Effector memory CD8-positive, alpha-beta T cell (primary cell): ENCODE measurements around the gene GRIK1.

Experiments used
- ATAC-seq: fragments of 150-1000 bp; cut with Tn5 transposase; replicated peaks from 2 replicates; pipeline ENCODE4 v1.10.0; 2021; ENCODE audit warnings: mild to moderate bottlenecking, moderate library complexity
- DNase-seq, 3 experiments: peaks; one replicate each; pipeline ENCODE4 v3.0.0; 2021
- H3K27ac Mint-ChIP-seq, 2 donors: one replicate each; pipeline ENCODE4 v1.8.0; 2022; ENCODE audit warnings: mild to moderate bottlenecking in 2 of 2, mixed read lengths in 2 of 2, moderate library complexity in 2 of 2
- H3K27me3 Mint-ChIP-seq, 2 donors: one replicate each; pipeline ENCODE4 v1.8.0; 2022; ENCODE audit warnings: mixed read lengths in 2 of 2
- H3K36me3 Mint-ChIP-seq: one replicate; pipeline ENCODE4 v1.8.0; 2022; ENCODE audit warnings: mild to moderate bottlenecking, moderate library complexity, mixed read lengths; ENCODE audit not compliant: insufficient read depth
- H3K4me1 Mint-ChIP-seq, 2 donors: one replicate each; pipeline ENCODE4 v1.8.0; 2022; ENCODE audit warnings: low read depth in 2 of 2, mixed read lengths in 2 of 2
- H3K4me3 Mint-ChIP-seq, 2 donors: one replicate each; pipeline ENCODE4 v1.8.0; 2022; ENCODE audit warnings: mild to moderate bottlenecking in 2 of 2, mixed read lengths in 2 of 2, moderate library complexity in 2 of 2
- H3K9me3 Mint-ChIP-seq, 2 donors: one replicate each; pipeline ENCODE4 v1.8.0; 2022; ENCODE audit warnings: mixed read lengths in 2 of 2

The GRIK1 gene

DNA sequence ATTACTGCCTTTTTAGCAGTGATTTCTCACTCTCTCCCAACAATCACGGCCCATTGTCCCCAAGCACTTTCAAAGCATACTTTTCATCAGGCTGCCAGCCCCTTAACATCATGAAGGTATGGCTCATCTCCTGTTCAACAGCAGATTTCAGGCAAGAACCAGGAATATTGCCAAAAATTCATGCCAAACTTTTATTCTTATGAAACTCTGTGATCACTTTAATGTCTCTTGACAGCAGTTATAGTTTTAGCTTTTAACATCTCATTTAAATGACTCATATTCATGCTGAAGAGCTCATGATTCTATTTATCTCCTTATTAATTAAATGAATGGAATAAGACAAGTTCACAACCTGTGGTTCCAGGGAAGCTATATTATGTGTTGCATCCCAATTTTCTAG lies 235.1 kb downstream of the GRIK1 start:
- no peaks in the 10 kb centered on the region for H3K36me3 Mint-ChIP-seq
- H3K27me3 Mint-ChIP-seq, result no peaks in the 10 kb centered on the region
- no peaks in the 10 kb centered on the region for H3K4me1 Mint-ChIP-seq
- DNase-seq (no peak), ATAC-seq (no peak)
- H3K9me3 Mint-ChIP-seq, result peaks cover 7 to 11% of the 10 kb centered on the region in 2 donors
- no peak overlapping the region for H3K4me3 Mint-ChIP-seq
- no peak overlapping the region for H3K27ac Mint-ChIP-seq

DNA sequence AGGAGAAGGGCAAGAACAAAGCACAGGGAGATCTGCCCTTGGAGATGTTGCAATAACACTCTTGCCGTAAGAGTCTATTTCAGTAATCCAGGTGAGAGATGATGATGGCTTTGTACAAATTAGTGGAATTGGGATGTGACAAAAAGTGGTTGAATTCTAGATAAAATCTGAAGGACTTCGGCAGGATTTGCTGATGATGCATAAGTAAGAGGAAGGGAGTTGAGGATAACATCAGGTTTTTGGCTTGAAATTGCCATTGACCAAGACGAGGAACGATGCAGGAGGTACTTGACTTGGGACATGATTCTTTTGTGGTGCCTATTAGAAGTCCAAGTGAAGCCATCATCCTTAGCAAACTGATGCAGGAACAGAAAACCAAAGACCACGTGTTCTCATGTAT lies 238.1 kb downstream of the GRIK1 start:
- Mint-ChIP-seq H3K4me3 (no peak overlapping the region), H3K36me3 (no peaks in the 10 kb centered on the region), H3K4me1 (no peaks in the 10 kb centered on the region), H3K27me3 (no peaks in the 10 kb centered on the region), H3K27ac (no peak overlapping the region), H3K9me3 (peaks cover 7 to 11% of the 10 kb centered on the region in 2 donors)
- DNase-seq, result no peak
- ATAC-seq, result no peak

DNA sequence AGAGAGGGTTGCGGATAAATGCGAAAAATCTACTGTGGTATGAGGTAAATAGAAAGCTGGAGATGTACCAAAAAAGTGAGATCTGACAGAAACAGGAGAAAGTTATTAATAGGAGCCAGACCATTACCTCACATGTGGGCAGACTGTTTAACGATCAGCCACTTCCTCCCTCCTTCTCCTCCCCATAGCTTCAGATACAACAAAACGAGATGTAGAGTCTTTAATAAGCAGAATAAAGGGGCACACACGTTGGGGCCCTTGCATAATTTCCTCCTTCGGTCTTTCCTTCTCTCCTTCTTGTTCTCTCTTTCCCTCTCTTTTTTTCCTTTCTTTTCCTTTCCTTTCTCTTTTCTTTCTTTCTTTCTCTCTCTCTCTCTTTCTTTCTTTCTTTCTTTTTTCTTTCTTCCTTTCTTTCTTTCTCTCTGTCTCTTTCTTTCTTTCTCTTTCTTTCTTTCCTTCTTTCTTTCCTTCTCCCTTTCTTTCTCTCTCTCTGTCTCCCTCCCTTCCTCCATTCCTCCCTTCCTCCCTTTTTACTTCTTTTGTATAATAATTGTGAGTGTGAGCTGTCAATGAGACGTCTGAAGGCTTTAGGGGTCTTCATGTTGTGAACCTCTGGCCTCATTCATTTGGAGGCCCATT lies 242.1 kb downstream of the GRIK1 start:
- Mint-ChIP-seq H3K27ac (no peak overlapping the region), H3K9me3 (peaks cover 7 to 11% of the 10 kb centered on the region in 2 donors), H3K27me3 (no peaks in the 10 kb centered on the region), H3K36me3 (no peaks in the 10 kb centered on the region), H3K4me3 (no peak overlapping the region), H3K4me1 (no peaks in the 10 kb centered on the region)
- DNase-seq (no peak), ATAC-seq (no peak)

DNA sequence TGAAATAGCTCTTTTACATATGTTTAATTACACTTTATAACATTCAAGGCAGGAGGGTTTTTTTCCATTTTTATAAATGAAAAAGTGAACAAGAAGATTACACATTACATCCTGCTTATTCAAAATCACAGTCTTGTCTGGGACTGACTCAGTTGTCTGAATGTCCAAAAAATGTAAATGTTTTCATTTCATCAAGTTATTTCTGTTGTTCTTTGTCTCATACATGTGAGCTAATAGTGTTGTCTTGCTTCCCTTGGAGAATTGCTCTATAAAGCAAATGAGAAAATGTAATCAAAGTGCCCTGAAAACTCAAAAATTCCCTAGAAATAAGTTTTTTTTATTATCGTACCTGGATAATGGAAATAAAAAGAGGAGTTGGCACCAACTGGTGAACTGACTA lies 242.9 kb downstream of the GRIK1 start:
- Mint-ChIP-seq H3K9me3 (peaks cover 7 to 11% of the 10 kb centered on the region in 2 donors), H3K4me1 (no peaks in the 10 kb centered on the region), H3K36me3 (no peaks in the 10 kb centered on the region), H3K27me3 (no peaks in the 10 kb centered on the region), H3K4me3 (no peak overlapping the region), H3K27ac (no peak overlapping the region)
- DNase-seq (no peak), ATAC-seq (no peak)

DNA sequence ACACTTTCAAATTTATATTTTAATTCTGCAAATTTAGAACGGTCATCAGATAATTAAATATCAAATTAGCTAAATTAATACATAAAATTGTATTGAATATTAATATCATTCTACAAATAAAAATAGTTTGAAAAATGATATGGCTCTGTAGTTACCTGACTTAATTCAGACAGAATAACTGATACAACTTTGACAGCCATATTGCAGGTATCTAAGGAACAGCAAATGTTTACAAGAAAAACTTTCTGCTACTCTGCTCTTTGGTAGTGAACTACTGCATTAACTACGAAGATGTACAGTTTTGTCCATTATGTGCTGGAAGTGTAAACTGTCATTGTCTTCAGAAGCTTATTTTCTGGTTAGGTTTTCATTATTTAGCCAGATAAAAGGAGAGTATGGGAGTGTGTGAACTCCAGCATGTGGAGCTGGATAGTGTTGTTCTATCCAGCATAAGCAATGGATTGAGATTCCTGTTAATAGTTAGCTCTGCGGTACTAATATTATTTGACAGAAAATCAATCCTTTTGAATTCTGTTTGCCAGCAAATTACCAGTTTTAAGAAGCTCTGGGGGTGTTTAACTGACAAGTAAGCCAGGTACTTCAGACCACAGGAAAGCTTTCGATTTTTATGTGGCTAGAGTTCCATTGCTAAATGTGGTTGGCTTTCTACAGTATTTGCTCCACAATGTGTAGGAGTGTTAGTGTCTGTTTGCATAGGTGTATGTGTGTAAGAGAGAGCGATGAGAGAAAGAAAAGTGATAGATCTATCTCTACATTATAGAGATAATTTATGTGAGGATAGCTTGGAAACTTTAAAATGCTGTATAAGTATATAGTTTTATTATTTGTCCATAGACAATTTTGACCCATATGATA lies 247.9 kb downstream of the GRIK1 start:
- no peak overlapping the region for H3K27ac Mint-ChIP-seq
- H3K27me3 Mint-ChIP-seq, result no peaks in the 10 kb centered on the region
- no peak overlapping the region for H3K4me3 Mint-ChIP-seq
- no peaks in the 10 kb centered on the region for H3K36me3 Mint-ChIP-seq
- no peaks in the 10 kb centered on the region for H3K9me3 Mint-ChIP-seq
- ATAC-seq (no peak), DNase-seq (no peak)
- H3K4me1 Mint-ChIP-seq, result no peaks in the 10 kb centered on the region

DNA sequence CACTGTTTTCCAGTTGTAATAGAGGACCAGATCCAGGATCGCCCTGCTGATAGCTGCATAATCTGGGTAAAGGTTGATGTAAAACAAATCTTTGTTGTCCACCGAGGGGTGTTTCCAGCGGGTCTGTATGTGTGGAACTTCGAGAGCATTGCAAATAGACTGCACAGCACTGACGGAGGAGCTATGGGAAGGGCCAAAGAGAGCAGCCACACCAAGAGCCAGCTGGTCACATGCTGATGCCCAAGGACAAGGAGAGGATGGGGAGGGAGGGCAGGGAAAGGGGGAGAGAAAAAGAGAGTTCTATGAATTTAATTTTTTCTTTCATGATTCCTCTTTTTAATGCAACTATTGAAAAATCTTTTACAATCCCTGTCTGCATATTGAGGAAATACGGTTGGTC lies 250.0 kb downstream of the GRIK1 start:
- ATAC-seq, result no peak
- no peaks in the 10 kb centered on the region for H3K4me1 Mint-ChIP-seq

DNA sequence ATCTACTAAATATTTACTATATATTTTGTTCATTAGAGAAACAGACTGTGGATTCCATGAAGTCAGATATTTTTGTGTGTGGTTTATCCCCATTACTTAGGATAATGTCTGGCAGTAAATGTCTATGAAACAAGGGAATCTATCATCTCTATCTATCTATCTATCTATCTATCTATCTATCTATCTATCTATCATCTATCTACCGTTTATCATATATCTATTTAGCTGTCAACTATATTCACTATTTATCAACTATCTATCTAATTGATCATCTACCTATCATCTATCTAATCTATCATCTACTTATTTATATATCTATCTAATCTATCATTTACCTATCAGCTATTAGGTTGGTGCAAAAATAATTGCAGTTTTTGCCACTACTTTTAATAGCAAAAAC lies 255.7 kb downstream of the GRIK1 start:
- peaks cover 4 to 14% of the 10 kb centered on the region in 2 donors for H3K9me3 Mint-ChIP-seq
- peaks cover 3% of the 10 kb centered on the region for H3K36me3 Mint-ChIP-seq
- no peak for ATAC-seq
- H3K4me1 Mint-ChIP-seq, result no peaks in the 10 kb centered on the region
- H3K27me3 Mint-ChIP-seq, result no peaks in the 10 kb centered on the region
- H3K4me3 Mint-ChIP-seq, result no peak overlapping the region
- H3K27ac Mint-ChIP-seq, result no peak overlapping the region
- no peak for DNase-seq

More for the DNA sequence above, 250.0 kb downstream of the GRIK1 start:
- Mint-ChIP-seq H3K9me3 (peaks cover 3 to 4% of the 10 kb centered on the region in 2 donors), H3K27ac (no peak overlapping the region), H3K27me3 (no peaks in the 10 kb centered on the region), H3K4me3 (no peak overlapping the region), H3K36me3 (no peaks in the 10 kb centered on the region)
- DNase-seq, result no peak

DNA sequence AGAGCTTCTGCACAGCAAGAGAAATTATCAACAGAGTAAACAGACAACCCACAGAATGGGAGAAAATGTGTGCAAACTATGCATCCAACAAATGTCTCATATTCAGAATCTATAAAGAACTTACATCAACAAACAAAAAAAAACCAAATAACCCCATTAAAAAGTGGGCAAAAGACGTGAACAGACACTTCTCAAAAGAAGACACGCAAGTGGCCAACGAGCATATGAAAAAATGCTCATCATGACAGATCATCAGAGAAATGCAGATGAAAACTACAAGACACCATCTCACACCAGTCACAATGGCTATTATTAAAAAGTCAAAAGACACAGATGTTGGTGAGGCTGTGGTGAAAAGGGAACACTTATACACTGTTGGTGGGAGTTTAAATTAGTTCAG lies 257.0 kb downstream of the GRIK1 start:
- peaks cover 6 to 14% of the 10 kb centered on the region in 2 donors for H3K9me3 Mint-ChIP-seq

DNA sequence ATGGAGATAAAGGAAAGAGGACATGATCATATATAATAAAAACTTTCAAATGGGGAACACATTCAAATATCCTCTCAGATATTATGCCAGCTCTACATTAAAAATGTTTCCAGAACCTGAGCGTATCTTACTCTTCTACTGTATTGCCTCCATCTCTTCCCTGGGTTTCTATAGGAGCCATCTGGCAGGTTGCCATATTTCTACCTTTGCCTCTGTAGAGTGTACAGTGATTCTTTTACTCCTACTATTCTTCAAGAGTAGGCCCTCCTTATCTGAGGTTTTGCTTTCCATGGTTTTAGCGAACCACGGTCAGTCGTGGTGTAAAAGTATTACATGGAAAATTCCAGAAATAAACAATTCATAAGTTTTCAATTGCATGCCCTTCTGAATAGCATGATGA lies 259.5 kb downstream of the GRIK1 start:
- Mint-ChIP-seq H3K4me1 (no peaks in the 10 kb centered on the region), H3K27me3 (no peaks in the 10 kb centered on the region), H3K27ac (no peak overlapping the region), H3K36me3 (peaks cover 3% of the 10 kb centered on the region), H3K9me3 (peaks cover 6 to 14% of the 10 kb centered on the region in 2 donors), H3K4me3 (no peak overlapping the region)
- DNase-seq (no peak), ATAC-seq (no peak)

More for the DNA sequence above, 257.0 kb downstream of the GRIK1 start:
- Mint-ChIP-seq H3K27me3 (no peaks in the 10 kb centered on the region), H3K36me3 (peaks cover 3% of the 10 kb centered on the region), H3K27ac (no peak overlapping the region), H3K4me1 (no peaks in the 10 kb centered on the region), H3K4me3 (no peak overlapping the region)
- ATAC-seq (no peak), DNase-seq (no peak)

DNA sequence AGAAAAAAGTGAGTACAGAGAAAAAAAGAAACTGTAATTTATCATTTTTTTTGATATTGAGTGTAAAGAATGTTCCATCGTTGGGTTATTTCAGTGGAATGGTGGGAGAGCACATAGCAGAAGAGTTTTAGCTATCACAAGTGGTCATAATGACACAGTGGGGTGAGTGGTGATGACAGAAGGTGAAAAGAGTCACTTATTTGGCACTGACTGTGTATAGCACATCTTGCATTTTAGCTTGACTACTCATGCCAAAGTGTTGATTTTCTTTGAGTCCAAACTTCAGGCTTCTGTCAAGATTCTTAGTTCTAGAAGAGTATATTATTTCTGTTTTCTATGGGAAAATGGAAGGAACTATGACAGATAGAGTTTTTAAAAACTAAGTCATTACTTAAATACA lies 261.2 kb downstream of the GRIK1 start:
- no peak for DNase-seq

DNA sequence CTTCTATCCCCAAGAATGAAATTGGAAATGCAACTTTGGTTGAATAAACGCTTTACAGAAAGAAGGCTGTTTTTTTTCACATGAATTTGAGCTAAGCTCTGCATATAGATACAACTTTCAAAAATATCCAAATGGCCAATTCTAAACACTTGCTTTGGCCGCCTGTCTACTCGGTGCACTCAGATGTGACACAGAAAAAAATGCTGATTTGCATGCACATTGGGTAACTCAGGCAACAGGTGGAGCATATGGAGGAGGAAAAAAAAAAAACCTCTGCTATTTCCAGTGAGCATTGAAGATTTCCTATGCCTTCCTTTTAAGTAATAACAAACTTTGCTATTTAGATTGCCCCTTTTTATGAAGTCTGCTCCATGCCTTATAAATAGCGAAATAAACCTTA lies 262.5 kb downstream of the GRIK1 start:
- H3K36me3 Mint-ChIP-seq, result no peaks in the 10 kb centered on the region
- H3K27ac Mint-ChIP-seq, result no peak overlapping the region
- no peaks in the 10 kb centered on the region for H3K4me1 Mint-ChIP-seq
- ATAC-seq (no peak), DNase-seq (no peak)
- H3K9me3 Mint-ChIP-seq, result peaks cover 0 to 4% of the 10 kb centered on the region in 2 donors
- H3K4me3 Mint-ChIP-seq, result no peak overlapping the region
- no peaks in the 10 kb centered on the region for H3K27me3 Mint-ChIP-seq

More for the DNA sequence above, 261.2 kb downstream of the GRIK1 start:
- Mint-ChIP-seq H3K27ac (no peak overlapping the region), H3K4me1 (no peaks in the 10 kb centered on the region), H3K27me3 (no peaks in the 10 kb centered on the region), H3K9me3 (peaks cover 4 to 6% of the 10 kb centered on the region in 2 donors), H3K4me3 (no peak overlapping the region), H3K36me3 (no peaks in the 10 kb centered on the region)
- no peak for ATAC-seq

DNA sequence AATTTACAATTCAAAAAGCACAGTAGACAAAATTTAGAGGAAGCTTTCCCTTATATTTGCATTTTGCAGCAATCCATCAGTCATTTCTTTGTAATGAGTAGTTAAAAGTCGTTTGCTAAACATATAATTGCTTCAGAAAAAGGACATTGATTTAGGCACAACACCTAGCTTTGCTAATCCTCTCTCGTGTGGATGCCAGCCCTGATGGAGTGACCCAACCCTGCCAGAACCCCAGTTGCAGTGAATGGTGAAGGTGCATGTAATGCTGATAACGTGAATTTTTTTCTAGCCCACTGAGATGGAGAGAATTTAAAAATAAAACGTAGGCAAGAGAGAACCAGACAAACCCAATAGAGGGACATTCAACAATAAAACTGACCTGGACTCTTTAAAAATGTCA lies 263.4 kb downstream of the GRIK1 start:
- H3K27ac Mint-ChIP-seq, result no peak overlapping the region
- ATAC-seq, result no peak
- no peaks in the 10 kb centered on the region for H3K27me3 Mint-ChIP-seq
- no peak for DNase-seq
- no peak overlapping the region for H3K4me3 Mint-ChIP-seq
- no peaks in the 10 kb centered on the region for H3K4me1 Mint-ChIP-seq
- H3K36me3 Mint-ChIP-seq, result no peaks in the 10 kb centered on the region
- peaks cover 0 to 4% of the 10 kb centered on the region in 2 donors for H3K9me3 Mint-ChIP-seq

DNA sequence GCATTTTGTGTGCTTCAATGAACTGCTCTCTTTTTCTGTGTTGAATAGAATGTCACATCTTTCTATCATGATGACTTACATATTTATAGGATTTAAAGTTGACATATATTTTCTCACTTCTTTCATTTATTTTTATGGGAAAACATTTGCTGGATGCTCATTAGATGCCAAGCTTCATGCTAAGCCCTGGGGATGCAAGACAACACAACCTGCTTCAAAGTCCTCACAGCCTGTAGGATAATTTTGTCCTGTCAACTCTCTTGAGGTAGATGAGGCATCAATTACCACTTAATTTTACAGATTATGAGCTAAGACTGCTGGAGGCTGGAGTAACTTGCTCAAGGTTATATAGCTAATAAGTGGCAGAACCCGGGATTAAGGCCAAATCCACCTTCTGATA lies 264.3 kb downstream of the GRIK1 start:
- no peak overlapping the region for H3K27ac Mint-ChIP-seq
- H3K4me1 Mint-ChIP-seq, result no peaks in the 10 kb centered on the region
- H3K4me3 Mint-ChIP-seq, result no peak overlapping the region
- no peaks in the 10 kb centered on the region for H3K27me3 Mint-ChIP-seq
- no peaks in the 10 kb centered on the region for H3K36me3 Mint-ChIP-seq
- ATAC-seq (no peak), DNase-seq (no peak)
- H3K9me3 Mint-ChIP-seq, result peaks cover 0 to 4% of the 10 kb centered on the region in 2 donors

DNA sequence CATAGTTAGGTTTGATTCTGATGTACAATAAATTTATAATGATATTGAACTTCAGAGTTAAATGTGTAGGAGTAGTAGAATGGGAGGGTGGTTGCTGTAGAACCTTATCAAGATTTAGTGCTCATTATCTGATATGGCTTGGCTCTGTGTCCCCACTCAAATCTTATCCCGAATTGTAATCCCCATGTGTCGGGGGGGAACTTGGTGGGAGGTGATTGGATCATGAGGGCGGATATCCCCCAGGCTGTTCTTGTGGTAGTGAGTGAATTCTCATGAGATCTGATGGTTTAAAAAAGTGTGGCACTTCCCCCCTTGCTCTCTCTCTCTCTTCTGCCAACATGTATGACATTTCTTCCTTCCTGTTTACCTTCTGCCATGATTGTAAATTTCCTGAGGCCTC lies 265.5 kb downstream of the GRIK1 start:
- Mint-ChIP-seq H3K4me3 (no peak overlapping the region), H3K27ac (no peak overlapping the region), H3K27me3 (no peaks in the 10 kb centered on the region)

More for the DNA sequence above, 265.5 kb downstream of the GRIK1 start:
- Mint-ChIP-seq H3K4me1 (no peaks in the 10 kb centered on the region), H3K36me3 (no peaks in the 10 kb centered on the region), H3K9me3 (peaks cover 0 to 4% of the 10 kb centered on the region in 2 donors)
- DNase-seq (no peak), ATAC-seq (no peak)
